OCI-LY1 (cell line): Measurements from ENCODE around the gene DNLZ.

ENCODE experiments used
- CTCF ChIP-seq: fragments of 200-600 bp; sonication (generic), shearing (Covaris generic); IDR thresholded peaks from 2 replicates; pipeline ENCODE4 v1.5.1; 2017; ENCODE audit warnings: mild to moderate bottlenecking, antibody characterized with exemption, low read length, moderate library complexity, mixed read lengths
- EZH2 ChIP-seq: fragments of 200-600 bp; sonication (generic), shearing (Covaris generic); IDR thresholded peaks from 2 replicates; pipeline ENCODE4 v1.8.0; 2017; ENCODE audit warnings: borderline replicate concordance, mixed run types, mild to moderate bottlenecking, antibody characterized with exemption, low read length, moderate library complexity, mixed read lengths

- TF ChIP-seq CTCF, result no peak
- TF ChIP-seq EZH2, result no peak
These were observed 16.3 kb upstream of the DNLZ start for GRCh38 chr9:136379891-136380290.
